HG03039 (cell line): Measurements from ENCODE around the gene GXYLT1.
A peak's percentile ranks its signal among the peaks of the same experiment; 100 is the strongest.
"Not testable (repeated sequence)": the region's sequence is repeated elsewhere in the genome, so short reads cannot be mapped to it uniquely, and the experiment has no call there.

ENCODE experiments used
- ATAC-seq: cut with Tn5 transposase; IDR thresholded peaks from one replicate; pipeline ENCODE4 v1.9.1; 2021; ENCODE audit warnings: mild to moderate bottlenecking, moderate library complexity; ENCODE audit not compliant: unreplicated experiment

The GXYLT1 gene

GRCh38 chr12:42144408-42145196 lies at the start of gene GXYLT1:
Gene GXYLT1, minus strand, starts transcription at chr12:42144874. Its CDS starts 228 bp downstream, at chr12:42144646.
- peak; percentile 92 for ATAC-seq

- no peak for ATAC-seq
Observed at GRCh38 chr12:42192686-42193085, 48.0 kb upstream of the GXYLT1 start.

GRCh38 chr12:42192258-42192657 lies 47.6 kb upstream of the GXYLT1 start:
- no peak for ATAC-seq

GRCh38 chr12:42190376-42190775 lies 45.7 kb upstream of the GXYLT1 start:
- ATAC-seq = no peak

- ATAC-seq = not testable (repeated sequence)
Observed at GRCh38 chr12:42188275-42188674, 43.6 kb upstream of the GXYLT1 start.

- no peak for ATAC-seq
Observed at GRCh38 chr12:42187799-42188198, 43.1 kb upstream of the GXYLT1 start.

GRCh38 chr12:42186793-42187192 lies 42.1 kb upstream of the GXYLT1 start:
- no peak for ATAC-seq

- ATAC-seq = no peak
Observed at GRCh38 chr12:42182394-42182793, 37.7 kb upstream of the GXYLT1 start.

GRCh38 chr12:42180990-42181596 lies 36.4 kb upstream of the GXYLT1 start:
- no peak for ATAC-seq

GRCh38 chr12:42178101-42178500 lies 33.4 kb upstream of the GXYLT1 start:
- ATAC-seq = no peak

- no peak for ATAC-seq
Observed at GRCh38 chr12:42174978-42175377, 30.3 kb upstream of the GXYLT1 start.

- ATAC-seq = no peak
Observed at GRCh38 chr12:42173961-42174521, 29.4 kb upstream of the GXYLT1 start.

- no peak for ATAC-seq
Observed at GRCh38 chr12:42172441-42173210, 28.0 kb upstream of the GXYLT1 start.

GRCh38 chr12:42167711-42168110 lies 23.0 kb upstream of the GXYLT1 start:
- ATAC-seq = no peak

GRCh38 chr12:42166501-42166900 lies 21.8 kb upstream of the GXYLT1 start:
- no peak for ATAC-seq

- ATAC-seq = no peak
Observed at GRCh38 chr12:42163913-42164312, 19.2 kb upstream of the GXYLT1 start.

- no peak for ATAC-seq
Observed at GRCh38 chr12:42162965-42163364, 18.3 kb upstream of the GXYLT1 start.

GRCh38 chr12:42162193-42162592 lies 17.5 kb upstream of the GXYLT1 start:
- no peak for ATAC-seq

GRCh38 chr12:42161529-42161928 lies 16.9 kb upstream of the GXYLT1 start:
- ATAC-seq = no peak

GRCh38 chr12:42156232-42156631 lies 11.6 kb upstream of the GXYLT1 start:
- no peak for ATAC-seq

- no peak for ATAC-seq
Observed at GRCh38 chr12:42145552-42146215, 1.0 kb upstream of the GXYLT1 start.
